Stimulated activated CD4-positive, alpha-beta T cell treated with anti-CD3 and anti-CD28 coated beads, Interleukin-4, amount 100 ng/mL, for 1 hour (primary cell): ENCODE results near the gene TNFRSF13B.
A peak's percentile ranks its signal among the peaks of the same experiment; 100 is the strongest.
"Not testable (repeated sequence)": the region's sequence is repeated elsewhere in the genome, so short reads cannot be mapped to it uniquely, and the experiment has no call there.

Experiments
- DNase-seq: peaks from one replicate; pipeline ENCODE4 v3.0.0-alpha.2; 2020

TNFRSF13B gene

DNA sequence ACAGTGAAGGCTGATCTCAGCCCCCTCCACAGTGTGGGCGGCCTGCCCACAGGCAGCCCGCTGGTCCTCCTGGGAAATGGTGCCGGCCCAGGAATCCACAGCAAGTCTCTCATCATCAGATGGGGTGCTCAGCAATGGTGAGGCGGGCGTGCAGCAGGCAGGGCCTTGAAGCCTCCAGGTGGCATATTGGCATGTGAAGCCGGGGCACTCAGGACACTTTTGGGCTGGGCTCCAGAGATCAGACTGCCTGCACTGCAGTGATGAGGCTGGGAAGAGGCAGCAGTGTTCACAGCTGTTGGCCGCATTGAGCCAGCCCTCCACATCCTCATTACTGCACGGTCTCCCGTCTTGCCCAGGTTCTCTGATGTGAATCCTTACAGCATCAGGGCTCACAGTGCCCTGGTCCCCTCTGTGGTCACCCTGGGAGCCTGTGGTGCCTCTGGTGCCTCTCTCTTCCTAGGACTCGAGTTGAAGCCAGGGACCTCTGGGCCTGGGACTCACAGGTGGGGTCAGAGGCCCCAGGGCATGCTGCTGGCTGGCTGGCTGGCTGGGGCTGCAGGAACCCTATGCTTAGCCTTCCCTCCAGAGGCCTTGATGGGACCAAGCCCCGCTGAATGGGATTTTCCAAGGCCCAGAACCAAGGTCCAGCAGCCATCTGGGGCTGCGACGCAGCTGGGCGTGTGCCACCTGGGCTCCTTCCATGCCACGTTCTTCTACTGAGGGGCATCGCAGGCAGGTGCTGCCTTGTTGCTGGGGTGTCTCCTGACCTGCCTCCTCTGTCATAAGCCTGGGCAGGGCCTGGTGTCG lies 48.6 kb downstream of the TNFRSF13B start:
- DNase-seq, result no peak

DNA sequence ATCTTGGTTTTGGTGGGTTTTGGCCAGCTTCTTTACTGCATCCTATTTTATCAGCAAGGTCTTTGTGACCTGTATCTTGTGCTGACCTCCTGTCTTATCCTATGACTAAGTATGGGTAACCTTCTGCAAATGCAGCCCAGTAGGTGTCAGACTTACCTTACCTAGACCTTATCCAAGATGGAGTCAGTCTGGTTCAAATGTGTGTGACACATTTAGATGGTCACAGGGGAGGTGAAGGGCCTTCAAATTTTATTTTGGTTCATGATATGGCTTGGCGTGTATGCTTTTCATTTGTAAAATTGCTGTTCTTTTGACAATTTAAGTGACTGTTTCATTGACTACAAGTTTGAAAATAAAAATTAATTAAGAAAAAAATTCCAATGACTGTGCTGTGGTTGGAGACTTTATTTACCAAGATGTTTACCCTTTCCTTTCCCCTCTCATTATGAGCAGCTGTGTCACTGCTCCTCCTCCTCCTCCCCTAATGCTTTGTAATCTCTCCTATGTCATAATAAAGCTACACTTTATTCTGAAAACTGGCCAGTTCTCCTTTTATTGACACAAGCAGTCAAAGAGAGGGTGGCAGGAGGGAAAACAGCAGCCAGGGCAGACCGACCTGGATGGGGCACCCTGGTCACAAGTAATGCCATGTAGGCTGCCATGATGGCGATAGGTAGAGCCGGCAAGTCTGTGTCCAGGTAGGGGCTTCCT lies 49.4 kb downstream of the TNFRSF13B start:
- DNase-seq, result no peak

DNA sequence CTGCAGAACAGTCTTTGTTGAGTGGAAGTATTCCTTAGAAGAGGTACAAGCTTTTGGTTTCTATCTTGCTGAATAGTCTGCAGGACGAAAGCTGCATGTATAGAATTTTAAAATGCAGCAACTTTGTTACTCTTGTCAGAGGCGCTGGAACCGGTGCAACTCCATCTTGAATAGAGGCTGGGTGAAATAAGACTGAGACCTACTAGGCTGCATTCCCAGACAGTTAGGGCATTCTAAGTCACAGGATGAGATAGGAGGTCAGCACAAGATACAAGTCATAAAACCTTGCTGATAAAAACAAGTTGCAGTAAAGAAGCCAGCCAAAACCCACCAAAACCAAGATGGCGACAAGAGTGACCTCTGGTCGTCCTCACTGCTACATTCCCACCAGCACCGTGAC lies 50.5 kb downstream of the TNFRSF13B start:
- not testable (repeated sequence) for DNase-seq

DNA sequence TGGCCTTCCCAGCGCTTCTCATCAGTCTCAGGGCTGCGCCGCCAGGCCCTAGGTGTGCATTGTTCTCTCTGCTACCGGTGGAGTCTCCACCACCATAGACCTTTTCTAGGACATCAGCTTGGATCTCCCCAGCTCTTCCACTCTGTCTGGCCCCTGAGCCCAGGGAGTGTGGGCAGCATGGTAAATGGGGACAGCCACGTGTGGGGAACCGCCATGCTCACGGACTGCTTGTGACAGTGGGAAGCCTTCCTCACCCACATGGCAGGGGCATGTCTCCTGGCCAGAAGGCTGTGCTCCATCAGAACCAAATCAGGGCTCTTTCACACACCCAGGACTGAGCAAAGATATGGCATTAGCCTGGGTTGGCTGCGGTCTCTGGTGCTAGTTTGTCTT lies 51.3 kb downstream of the TNFRSF13B start:
- no peak for DNase-seq

DNA sequence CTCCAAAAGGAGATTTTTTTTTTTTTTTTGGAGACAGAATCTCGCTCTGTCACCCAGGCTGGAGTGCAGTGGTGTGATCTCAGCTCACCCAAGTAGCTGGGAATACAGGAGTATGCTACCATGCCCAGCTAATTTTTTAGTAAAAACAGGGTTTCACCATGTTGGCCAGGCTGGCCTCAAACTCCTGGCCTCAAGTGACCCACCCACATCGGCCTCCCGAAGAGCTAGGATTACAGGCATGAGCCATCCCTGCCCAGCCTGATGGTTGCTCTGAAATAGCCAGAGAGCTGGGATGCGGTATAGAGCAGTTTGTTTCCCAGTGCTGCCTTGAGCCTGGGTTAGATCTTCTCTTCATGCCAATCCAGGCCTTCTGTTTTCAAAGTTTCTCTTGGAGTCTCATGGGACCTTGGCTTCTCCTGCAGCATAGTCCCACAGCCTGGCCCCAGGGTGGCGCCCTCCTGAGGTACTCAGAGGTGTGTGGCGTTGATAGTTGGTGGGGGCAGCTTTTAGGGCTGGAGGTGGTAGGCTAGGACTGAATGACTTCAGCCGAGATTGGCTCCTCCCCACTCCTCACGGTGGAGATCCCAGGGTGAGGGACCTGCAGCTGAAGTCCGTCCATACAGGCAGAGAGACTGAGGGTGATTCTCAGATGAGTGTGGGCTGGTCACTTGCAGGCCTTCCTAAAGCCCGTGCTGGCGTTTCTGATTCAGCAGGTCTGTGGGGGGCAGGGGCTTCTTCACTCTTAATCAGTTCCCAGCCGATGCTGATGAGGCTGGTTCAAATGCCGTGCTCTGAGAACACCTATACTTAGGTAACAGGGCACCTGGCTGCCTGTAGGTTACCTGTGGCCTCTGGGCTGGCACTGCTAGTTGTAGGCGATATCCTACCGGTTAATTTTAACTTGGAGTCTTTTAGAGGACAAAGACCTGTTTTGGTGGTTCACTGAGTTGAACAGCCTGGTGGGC lies 52.0 kb downstream of the TNFRSF13B start:
- DNase-seq, result no peak

DNA sequence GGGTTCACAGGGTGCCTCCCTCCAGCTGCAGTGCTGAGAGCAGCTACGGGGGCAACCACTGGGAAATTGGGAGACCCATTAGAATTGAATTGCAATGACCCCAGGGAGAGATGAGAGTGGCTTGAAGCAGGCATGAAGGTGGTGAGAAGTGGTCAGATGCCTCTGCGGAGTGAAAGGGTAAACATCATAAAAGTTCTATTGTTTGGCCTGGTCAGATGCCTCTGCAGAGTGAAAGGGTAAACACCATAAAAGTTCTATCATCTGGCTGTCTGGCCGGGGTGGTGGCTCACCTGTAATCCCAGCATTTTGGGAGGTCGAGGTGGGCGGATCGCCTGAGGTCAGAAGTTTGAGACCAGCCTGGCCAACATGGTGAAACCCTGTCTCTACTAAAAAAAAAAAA lies 53.5 kb downstream of the TNFRSF13B start:
- no peak for DNase-seq

DNA sequence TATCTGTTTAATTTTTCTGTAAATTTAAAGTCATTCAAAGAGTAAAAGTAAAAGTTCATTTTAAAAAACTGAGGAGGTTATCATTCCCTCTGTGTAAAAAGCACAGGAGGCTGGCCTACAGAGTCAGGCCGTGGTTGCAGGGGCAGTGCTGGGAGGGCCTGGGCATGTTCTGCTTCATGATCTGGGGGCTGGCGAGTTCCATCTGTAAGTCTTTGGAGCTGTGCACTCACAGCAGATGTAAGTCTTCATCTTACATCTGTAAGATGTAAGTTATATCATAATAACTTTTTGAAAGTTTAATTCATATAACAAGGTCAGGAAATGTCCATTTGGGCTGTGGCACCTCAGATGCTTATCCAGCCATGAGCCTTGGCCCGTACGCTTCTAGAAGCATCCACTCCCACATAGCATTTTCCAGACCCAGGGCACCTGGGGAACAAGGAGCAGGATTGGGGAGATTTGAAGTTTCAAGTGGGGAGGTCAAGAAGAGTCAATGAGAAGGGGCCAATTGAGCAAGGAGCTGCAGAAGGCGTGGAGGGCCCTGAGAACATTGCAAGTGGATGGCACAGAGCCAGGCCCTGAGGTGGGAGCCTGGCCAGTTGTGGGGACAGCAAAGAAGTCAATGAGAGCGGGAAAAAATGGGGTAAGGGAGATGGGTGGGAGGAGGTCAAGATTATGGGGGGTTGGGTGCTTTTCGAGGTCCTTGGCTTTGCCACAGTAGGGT lies 54.1 kb downstream of the TNFRSF13B start:
- DNase-seq, result no peak

DNA sequence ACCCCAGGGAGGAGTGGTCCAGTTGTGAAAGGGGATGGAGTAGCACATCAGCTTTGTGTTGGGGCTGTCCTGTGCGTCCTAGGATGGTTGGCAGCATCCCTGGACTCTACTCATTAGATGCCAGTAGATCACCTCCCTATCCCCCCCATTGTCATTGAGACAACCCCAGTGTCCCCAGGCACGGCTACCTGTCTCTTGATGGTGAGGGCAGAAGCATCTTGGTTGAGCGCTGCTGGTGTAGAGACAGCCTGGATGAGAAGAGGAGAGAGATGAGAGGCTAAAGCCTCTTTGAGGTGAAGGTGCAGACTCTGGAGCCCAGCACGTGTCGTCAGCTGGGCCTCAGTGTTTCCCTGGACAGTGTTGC lies 55.4 kb downstream of the TNFRSF13B start:
- DNase-seq, result no peak

DNA sequence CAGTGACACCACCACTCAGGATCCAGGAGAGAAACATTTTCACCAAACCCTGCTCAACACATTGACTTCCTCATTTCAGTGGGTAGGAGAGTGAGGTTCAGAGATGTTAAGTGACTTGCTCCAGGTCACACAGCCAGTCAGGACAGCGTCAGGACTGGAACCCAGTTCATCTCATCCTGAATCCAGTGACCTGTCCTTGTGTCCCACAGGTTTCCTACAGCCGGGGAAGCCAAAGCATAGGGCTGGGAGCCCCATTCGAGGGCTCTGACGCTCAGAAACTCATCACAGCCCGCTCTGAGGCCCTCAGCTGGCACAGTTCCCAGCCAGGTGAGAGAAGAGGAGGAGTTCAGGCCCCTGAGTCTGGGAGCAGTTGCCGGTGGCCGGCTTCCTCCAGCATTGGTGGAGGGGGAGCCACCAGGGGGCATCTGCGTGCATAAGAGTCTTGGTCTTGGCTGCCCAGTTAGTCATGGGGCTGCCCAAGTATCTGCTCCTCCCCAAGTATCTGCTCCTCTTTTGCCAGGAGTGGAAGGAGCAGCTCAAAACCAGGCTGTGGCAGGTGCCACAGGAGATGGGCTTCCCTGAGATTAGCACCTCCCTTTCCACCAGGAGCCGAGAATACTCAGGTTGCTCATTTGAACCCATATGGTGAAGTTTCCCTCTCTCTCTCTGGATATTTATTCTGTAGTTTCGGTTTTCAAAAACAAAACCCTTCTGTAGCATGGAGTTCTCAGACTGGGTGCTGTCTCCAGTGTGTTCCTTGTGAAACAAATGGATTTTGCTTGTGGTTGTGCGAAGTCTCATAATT lies 56.0 kb downstream of the TNFRSF13B start:
- peak; percentile 20 for DNase-seq

DNA sequence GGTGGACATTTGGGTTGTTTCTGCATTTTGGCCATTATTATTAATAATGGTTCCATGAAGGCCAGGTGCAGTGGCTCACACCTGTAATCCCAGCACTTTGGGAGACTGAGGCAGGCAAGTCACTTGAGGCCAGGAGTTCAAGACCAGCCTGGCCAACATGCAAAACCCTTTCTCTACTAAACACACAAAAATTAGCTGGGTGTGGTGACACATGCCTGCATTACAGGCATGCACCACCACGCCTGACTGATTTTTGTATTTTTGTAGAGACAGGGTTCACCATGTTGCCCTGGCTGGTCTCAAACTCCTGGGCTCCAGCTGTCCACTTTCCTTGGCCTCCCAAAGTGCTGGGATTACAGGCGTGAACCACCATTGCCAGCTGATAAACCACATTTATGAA lies 58.5 kb downstream of the TNFRSF13B start:
- DNase-seq, result no peak

DNA sequence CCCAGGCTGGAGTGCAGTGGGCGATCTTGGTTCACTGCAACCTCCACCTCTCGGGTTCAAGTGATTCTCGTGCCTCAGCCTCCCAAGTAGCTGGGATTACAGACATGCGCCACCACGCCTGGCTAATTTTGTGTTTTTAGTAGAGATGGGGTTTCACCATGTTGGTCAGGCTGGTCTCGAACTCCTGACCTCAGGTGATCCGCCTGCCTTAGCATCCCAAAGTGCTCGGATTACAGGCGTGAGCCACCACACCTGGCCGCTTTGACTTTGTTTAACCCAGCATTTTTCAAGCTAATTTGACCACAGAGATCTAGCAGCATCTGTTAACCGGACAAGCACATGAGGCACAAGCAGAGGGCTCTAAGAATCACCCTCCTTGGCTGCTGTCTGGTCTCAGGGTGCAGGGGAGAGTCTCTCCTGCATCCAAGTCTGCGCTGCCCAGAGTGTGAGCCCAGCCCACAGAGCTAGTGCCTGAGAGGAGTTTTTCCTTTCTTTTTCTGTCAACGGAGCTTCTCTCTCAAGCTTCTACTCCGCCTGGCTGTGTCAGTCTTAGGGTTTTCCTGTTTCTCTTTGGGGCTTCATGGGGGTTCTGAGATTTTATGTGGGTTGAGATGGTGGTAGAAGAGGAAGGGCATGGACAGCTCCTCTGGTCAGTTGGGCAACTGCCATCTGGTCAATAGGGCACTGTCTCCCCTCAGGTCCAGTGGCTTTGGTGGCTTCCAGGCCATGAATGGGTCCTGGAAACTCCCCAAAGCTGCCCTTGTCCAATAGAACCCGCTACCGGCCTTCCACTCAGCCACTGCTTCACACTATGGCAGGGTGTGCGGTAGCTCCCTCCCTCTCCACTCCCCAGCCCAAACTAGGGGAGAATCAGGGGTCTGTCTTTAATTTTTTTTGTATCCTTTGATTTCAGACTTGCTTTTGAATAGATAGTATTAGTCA lies 59.6 kb downstream of the TNFRSF13B start:
- no peak for DNase-seq

DNA sequence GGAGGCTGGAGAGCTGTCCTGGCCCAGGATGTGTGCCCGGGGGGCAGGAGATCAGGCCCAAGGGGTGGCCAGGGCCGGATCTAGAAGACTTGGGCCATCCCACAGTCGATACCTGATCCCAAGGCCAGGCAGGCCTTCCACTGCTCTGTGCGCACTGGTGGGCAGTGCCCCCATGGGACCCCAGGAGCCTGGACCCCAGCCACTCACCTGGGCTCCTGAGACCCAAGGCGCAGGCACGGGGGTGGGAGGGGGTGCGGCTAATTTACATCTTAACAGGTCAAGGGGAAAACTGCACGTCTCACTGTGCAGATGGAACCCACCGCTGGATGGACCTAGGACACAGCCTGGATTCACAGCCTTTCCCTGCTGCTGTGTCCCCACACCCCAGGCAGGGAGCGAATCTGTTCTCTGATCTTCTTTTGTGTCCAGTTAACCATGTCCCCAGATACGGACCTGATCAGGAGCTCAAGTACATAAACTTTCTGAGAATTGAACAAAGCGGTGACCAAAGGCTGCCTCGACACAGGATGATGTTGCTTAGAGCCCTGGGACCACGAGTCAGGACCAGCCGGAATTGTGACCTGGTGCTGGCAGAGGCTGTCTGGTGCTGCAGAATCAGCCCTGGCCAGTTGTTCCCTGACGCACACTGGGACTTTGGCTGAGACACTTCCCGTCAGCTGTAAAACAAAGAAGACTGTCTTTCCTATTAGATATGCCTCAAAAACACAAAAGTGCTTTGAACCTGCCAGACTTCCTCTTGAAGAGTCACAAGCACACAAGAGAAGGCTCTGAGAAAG lies 60.6 kb downstream of the TNFRSF13B start:
- DNase-seq, result no peak

DNA sequence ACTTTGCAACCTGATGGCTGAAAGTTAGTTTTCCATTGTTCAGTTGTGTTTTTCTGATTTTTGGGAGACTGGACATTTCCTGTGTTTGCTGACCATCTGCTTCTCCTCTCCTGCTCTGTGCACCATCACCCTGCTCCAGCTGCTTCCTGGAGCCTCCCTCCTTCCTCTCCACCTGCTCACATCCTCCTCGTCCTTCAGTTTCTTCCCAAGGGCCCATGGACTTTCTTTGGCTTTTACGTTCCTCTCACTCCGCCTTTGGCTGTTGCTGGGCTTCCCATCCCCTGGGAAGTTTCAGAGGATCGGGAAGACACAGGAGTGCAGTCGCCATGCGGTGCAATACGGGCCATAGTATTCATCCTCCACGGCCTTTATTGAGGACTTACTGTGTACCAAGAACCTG lies 61.6 kb downstream of the TNFRSF13B start:
- DNase-seq, result no peak

DNA sequence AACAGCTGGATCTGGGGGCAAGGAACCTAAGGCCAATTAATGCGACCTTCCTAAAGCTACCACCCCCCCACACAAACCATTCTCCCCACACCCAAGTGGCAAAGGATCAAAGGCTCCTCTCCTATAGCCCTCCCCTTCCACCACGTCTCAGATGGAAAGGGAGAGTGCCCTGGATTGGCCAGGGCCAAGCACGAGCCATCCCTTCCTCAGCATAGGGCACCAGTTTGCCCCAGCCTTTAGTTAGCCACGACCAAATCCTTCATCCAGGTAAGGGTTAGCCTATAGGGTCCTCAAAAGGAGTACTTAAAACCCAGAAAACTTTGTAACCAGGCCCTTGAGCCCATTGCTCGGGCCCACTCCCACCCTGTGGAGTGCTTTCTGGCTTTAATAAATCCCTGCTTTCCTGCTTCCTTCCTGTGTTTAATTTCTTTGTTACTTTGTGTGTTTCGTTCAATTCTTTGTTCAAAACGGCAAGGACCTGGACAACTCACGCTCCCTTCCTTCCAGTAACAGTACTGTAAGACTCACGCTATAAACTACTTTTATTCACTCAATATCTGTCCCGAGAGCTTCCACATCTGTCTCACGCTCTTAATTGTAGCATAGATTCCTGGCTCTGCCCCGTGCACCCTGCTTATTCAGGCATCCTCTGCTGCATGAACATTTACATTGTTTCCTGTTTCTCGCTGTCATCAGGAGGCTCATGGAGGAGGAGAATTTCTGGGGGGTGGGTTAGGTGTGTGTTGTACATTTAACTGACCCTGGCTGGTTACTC lies 62.3 kb downstream of the TNFRSF13B start:
- no peak for DNase-seq

DNA sequence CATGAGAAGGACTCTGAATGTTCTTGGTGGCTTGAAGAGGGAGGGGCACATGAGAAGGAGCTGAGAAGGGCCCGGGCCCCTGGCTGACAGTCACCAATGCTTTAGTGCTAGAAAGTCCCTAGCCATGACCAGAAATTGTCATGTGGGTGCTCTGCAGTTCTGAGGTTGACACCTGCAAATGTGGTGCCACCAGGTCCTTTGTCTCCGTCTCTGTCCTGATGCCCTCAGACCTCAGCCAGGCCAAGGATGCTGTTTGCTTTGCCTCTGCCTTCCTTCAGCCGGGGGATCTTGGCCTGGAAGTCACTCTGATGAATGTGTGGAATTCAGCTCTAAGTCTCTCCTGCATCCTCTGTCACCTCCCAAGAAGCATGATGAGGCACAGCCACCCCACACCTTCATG lies 63.6 kb downstream of the TNFRSF13B start:
- no peak for DNase-seq

DNA sequence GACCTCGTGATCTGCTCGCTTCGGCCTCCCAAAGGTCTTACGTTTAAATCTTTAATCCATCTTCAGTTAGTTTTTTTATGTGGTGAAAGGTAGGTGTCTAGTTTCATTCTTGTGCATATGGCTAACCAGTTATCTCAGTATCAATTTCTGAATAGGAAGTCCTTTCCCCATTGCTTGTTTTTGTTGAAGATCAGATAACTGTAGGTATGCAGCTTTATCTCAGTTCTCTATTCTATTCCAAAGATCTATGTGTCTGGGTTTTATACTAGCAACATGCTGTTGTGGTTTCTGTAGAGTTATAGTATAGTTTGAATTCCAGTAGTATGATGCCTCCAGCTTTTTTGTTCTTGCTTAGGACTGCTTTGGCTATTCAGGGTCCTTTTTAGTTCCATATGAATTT lies 65.2 kb downstream of the TNFRSF13B start:
- no peak for DNase-seq

DNA sequence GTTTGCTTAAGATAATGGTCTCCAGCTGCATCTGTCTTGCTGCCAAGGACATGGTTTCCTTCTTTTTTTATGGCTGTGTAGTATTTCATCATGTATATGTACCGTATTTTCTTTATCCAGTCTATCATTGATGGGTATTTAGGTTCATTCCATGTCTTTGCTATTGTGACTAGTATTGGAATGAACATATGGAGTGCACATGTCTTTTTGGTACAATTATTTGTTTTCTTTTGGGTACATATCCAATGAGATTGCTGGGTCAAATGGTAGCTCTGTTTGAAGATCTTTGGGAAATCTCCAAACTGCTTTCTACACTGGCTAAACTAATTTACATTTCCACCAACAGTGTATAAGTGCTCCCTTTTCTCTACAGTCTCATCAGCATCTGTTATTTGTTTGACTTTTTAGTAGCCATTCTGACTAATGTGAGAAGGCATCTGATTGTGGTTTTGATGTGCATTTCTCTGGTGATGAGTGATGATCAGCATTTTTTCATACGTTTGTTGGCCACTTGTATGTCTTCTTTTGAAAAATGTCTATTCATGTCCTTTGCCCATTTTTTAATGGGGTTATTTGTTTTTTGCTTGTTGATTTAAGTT lies 66.2 kb downstream of the TNFRSF13B start:
- no peak for DNase-seq

DNA sequence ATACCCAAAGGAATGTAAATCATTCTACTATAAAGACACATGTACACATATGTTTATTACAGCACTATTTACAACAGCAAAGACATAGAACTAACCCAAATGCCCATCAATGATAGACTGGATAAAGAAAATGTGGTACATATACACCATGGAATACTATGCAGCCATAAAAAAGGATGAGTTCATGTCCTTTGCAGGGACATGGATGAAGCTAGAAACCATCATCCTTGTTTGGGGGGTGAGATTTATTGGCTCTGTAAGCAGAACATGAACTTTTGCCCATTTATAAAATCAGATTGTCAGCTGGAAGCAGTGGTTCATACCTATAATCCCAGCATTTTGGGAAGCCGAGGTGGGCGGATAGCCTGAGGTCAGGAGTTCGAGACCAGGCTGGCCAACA lies 68.8 kb downstream of the TNFRSF13B start:
- not testable (repeated sequence) for DNase-seq
